KMS-11 (cell line): Measurements from ENCODE around the gene SLC45A3.

Source experiments
- H2AFZ ChIP-seq: fragments of 200-600 bp; sonication (generic); 2 replicates; pipeline ENCODE4 v1.6.1; 2016; ENCODE audit warnings: antibody characterized with exemption, mixed run types, low read depth
- H3K27ac ChIP-seq: fragments of 200-600 bp; sonication (generic); 2 replicates; pipeline ENCODE4 v1.6.1; 2016; ENCODE audit warnings: mild to moderate bottlenecking, mixed run types
- H3K27me3 ChIP-seq: fragments of 200-600 bp; sonication (generic); 2 replicates; pipeline ENCODE4 v1.6.1; 2017; ENCODE audit warnings: mild to moderate bottlenecking, low read depth, mixed run types, moderate library complexity; ENCODE audit not compliant: insufficient read depth
- H3K36me3 ChIP-seq: fragments of 200-600 bp; sonication (generic); 2 replicates; pipeline ENCODE4 v1.6.1; 2017; ENCODE audit warnings: mild to moderate bottlenecking, mixed run types; ENCODE audit not compliant: insufficient read depth
- H3K4me1 ChIP-seq: fragments of 200-600 bp; sonication (generic); 2 replicates; pipeline ENCODE4 v1.6.1; 2016; ENCODE audit warnings: mild to moderate bottlenecking, low read depth, mixed run types; ENCODE audit not compliant: poor library complexity, severe bottlenecking
- H3K4me2 ChIP-seq: fragments of 200-600 bp; sonication (generic); 2 replicates; pipeline ENCODE4 v1.7.0; 2016; ENCODE audit warnings: mild to moderate bottlenecking, mixed run types
- H3K4me3 ChIP-seq: fragments of 200-600 bp; sonication (generic); IDR thresholded peaks from 2 replicates; pipeline ENCODE4 v1.6.1; 2017; ENCODE audit warnings: low read depth, low read length, mixed read lengths; ENCODE audit not compliant: insufficient read depth
- H3K79me2 ChIP-seq: fragments of 200-600 bp; sonication (generic); 2 replicates; pipeline ENCODE4 v1.6.1; 2016; ENCODE audit warnings: low read depth, mixed run types; ENCODE audit not compliant: insufficient read depth
- H3K9ac ChIP-seq: fragments of 200-600 bp; sonication (generic); 2 replicates; pipeline ENCODE4 v1.6.1; 2016; ENCODE audit warnings: mild to moderate bottlenecking, mixed run types
- H4K20me1 ChIP-seq: fragments of 200-600 bp; sonication (generic); 2 replicates; pipeline ENCODE4 v1.6.1; 2016; ENCODE audit warnings: mild to moderate bottlenecking, mixed run types; ENCODE audit not compliant: insufficient read depth
- CTCF ChIP-seq: fragments of 200-600 bp; sonication (generic); conservative IDR thresholded peaks from 2 replicates; pipeline ENCODE4 v1.6.1; 2017; ENCODE audit warnings: low read depth, mild to moderate bottlenecking, antibody characterized with exemption, low read length, moderate library complexity, mixed read lengths

The SLC45A3 gene

GRCh38 chr1:205681364-205681763, 1.1 kb upstream of the SLC45A3 start:
- Histone ChIP-seq H4K20me1 (no peaks in the 10 kb centered on the region), H3K27me3 (peaks cover 25% of the 10 kb centered on the region), H3K4me3 (no peak overlapping the region), H2AFZ (no peak overlapping the region), H3K4me2 (no peak overlapping the region), H3K9ac (no peak overlapping the region), H3K79me2 (no peaks in the 10 kb centered on the region), H3K4me1 (peaks cover 12% of the 10 kb centered on the region), H3K36me3 (no peaks in the 10 kb centered on the region), H3K27ac (no peak overlapping the region)
- TF ChIP-seq CTCF = no peak

- no peak overlapping the region for H3K9ac ChIP-seq
- peaks cover 12% of the 10 kb centered on the region for H3K4me1 ChIP-seq
- H3K27me3 ChIP-seq = peaks cover 25% of the 10 kb centered on the region
- no peak overlapping the region for H3K27ac ChIP-seq
- no peak overlapping the region for H3K4me3 ChIP-seq
- no peaks in the 10 kb centered on the region for H3K36me3 ChIP-seq
- TF ChIP-seq CTCF = no peak
- no peak overlapping the region for H2AFZ ChIP-seq
- H3K4me2 ChIP-seq = no peak overlapping the region; the same call in 1 of the 2 replicates
- H4K20me1 ChIP-seq = no peaks in the 10 kb centered on the region
- no peaks in the 10 kb centered on the region for H3K79me2 ChIP-seq
These were observed 1.8 kb downstream of the SLC45A3 start for GRCh38 chr1:205678286-205679111.

GRCh38 chr1:205677167-205677566, 3.1 kb downstream of the SLC45A3 start:
- Histone ChIP-seq H3K9ac (no peak overlapping the region), H3K4me1 (peaks cover 12% of the 10 kb centered on the region), H3K4me2 (no peak overlapping the region), H3K27ac (no peak overlapping the region), H2AFZ (no peak overlapping the region), H4K20me1 (no peaks in the 10 kb centered on the region), H3K27me3 (peaks cover 25% of the 10 kb centered on the region), H3K79me2 (no peaks in the 10 kb centered on the region), H3K4me3 (no peak overlapping the region), H3K36me3 (no peaks in the 10 kb centered on the region)
- TF ChIP-seq CTCF = no peak

- H3K79me2 ChIP-seq = no peaks in the 10 kb centered on the region
- H3K36me3 ChIP-seq = no peaks in the 10 kb centered on the region
- no peak overlapping the region for H3K4me3 ChIP-seq
- H3K27ac ChIP-seq = no peak overlapping the region
- H2AFZ ChIP-seq = no peak overlapping the region
- no peak overlapping the region for H3K9ac ChIP-seq
- peaks cover 25% of the 10 kb centered on the region for H3K27me3 ChIP-seq
- no peaks in the 10 kb centered on the region for H4K20me1 ChIP-seq
- no peak for TF ChIP-seq CTCF
- peaks cover 18% of the 10 kb centered on the region for H3K4me1 ChIP-seq
- H3K4me2 ChIP-seq = no peak overlapping the region
These were observed 3.7 kb downstream of the SLC45A3 start for GRCh38 chr1:205676597-205676996.
